Kidney epithelial cell (primary cell): ENCODE data around the gene TIMELESS. TPM values are rescaled to one million over a fixed set of nuclear protein-coding genes. Genes with fewer than 3 reads are reported as not detected.
A peak's percentile ranks its signal among the peaks of the same experiment; 100 is the strongest.

Experiments
- DNase-seq: peaks from one replicate; pipeline ENCODE4 v3.0.0-alpha.2; 2010; ENCODE audit warnings: low read depth
- H3K27me3 ChIP-seq: 2 replicates; pipeline ENCODE4 v1.6.0; 2011; ENCODE audit warnings: low read length; ENCODE audit not compliant: control insufficient read depth, insufficient read depth
- H3K36me3 ChIP-seq: 2 replicates; pipeline ENCODE4 v1.5.1; 2011; ENCODE audit warnings: low read length; ENCODE audit not compliant: control insufficient read depth, insufficient read depth
- H3K4me3 ChIP-seq: 2 replicates; pipeline ENCODE4 v1.5.1; 2011; ENCODE audit warnings: low read depth, mild to moderate bottlenecking, control low read depth, low read length
- total RNA-seq: library from RNA; depleted of rRNA; stranded (reverse); fragments of >200 nt; gene quantifications from 2 replicates; pipeline ENCODE4 v1.2.3, GENCODE V29; 2015
- TF ChIP-seq, protein P1 (sequence below): IDR thresholded peaks from 2 replicates; pipeline ENCODE4 v1.5.1; 2011; ENCODE audit warnings: mild to moderate bottlenecking, moderate library complexity, low read length, control low read depth, inconsistent platforms; ENCODE audit not compliant: insufficient read depth, poor library complexity, severe bottlenecking

The TIMELESS gene
- total RNA-seq, 1 donor from 2014 or later: 15.5 TPM

DNA sequence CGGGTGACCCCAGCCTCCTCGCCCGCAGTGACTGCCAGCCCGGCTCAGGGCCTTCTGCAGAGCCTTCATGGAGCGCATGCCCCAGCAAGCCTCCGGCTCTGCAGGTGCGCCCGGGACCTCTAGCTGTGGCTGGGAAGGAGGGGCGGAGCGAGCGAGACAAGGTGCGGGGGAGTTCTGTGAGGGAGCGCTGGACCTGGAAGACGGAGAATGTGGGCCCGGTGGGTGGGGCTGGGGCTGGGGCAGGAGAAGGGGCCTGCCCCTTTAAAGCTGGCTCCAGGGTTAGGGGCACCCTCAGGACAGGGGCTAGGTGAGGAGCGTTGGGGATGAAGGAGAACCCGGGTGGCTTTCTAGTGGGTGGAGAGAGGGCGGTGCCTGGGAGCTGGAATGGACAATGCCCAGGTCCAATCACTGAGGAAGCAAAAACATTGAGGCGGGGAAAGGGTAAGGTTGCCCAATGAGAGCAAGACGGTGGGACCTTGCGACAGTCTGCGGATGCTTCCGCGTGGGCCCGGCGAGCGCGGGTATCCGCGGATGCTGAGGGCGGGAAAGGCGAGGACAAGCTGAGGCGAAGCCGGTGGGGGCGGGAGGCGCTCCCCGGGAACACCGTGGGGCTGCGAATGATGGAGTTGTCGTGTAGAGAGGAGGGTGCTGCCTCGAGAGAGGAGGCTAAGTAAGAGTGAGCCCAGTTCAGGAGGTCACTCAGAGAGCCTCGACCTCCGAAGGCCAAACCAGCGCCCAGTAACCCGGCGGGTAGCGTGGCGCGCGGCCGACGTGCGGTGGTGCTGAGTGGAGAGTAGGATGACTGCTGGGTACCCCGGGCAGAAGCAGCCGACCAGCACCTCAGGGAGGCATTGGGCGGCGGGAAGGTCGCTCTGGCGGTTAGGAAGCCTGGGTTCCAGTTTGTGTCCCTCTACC lies 39.1 kb upstream of the TIMELESS start, which contains the start of gene GLS2:
TSS of gene GLS2 (minus strand) at position 121 of the 915 bp plus-strand sequence. CDS start at position 78, 43 bp downstream.
- TF ChIP-seq, protein P1, sequence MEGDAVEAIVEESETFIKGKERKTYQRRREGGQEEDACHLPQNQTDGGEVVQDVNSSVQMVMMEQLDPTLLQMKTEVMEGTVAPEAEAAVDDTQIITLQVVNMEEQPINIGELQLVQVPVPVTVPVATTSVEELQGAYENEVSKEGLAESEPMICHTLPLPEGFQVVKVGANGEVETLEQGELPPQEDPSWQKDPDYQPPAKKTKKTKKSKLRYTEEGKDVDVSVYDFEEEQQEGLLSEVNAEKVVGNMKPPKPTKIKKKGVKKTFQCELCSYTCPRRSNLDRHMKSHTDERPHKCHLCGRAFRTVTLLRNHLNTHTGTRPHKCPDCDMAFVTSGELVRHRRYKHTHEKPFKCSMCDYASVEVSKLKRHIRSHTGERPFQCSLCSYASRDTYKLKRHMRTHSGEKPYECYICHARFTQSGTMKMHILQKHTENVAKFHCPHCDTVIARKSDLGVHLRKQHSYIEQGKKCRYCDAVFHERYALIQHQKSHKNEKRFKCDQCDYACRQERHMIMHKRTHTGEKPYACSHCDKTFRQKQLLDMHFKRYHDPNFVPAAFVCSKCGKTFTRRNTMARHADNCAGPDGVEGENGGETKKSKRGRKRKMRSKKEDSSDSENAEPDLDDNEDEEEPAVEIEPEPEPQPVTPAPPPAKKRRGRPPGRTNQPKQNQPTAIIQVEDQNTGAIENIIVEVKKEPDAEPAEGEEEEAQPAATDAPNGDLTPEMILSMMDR: no peak
- peak within 1 kb of the TSS; percentile 49 for H3K4me3 ChIP-seq
- H3K27me3 ChIP-seq: peaks cover 19% of the 10 kb centered on the region
- no peaks in the 10 kb centered on the region for H3K36me3 ChIP-seq
- DNase-seq: peak; percentile 43

DNA sequence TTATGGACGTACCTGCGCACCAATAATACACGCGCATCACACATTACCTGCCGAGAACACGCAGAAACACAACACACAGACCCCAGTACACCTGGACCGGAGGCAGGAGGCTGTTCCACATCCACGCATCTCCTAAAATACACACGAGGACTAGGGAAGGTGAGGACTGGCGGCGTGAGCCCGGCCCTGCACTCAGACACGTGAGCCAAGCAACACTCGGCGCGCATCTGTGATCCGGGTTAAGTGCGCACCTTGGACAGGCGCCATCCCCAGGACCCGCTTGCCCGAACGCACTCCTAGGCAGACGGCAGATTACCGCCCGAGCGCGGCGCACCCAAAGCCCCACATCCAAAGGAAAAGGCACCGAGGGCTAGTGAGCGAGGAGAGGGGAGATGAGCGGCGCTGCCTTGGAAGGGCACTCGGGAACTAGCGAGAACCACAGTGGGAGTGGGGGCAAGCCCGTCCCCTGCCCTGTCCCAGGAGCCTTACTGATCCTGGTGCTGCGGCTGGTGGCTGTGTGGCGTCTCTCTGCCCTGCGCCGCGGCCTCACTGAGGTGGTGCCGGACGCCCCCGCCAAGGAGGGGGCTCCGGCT lies 38.3 kb upstream of the TIMELESS start:
- Histone ChIP-seq H3K27me3 (peaks cover 19% of the 10 kb centered on the region), H3K4me3 (peak overlapping the region; percentile 49), H3K36me3 (no peaks in the 10 kb centered on the region)
- DNase-seq: no peak
- TF ChIP-seq, protein P1: no peak

GRCh38 chr12:56486694-56487093 lies 37.5 kb upstream of the TIMELESS start:
- Histone ChIP-seq H3K36me3 (no peaks in the 10 kb centered on the region), H3K27me3 (peaks cover 19% of the 10 kb centered on the region), H3K4me3 (no peak overlapping the region)
- no peak for DNase-seq
- TF ChIP-seq, protein P1: no peak

DNA sequence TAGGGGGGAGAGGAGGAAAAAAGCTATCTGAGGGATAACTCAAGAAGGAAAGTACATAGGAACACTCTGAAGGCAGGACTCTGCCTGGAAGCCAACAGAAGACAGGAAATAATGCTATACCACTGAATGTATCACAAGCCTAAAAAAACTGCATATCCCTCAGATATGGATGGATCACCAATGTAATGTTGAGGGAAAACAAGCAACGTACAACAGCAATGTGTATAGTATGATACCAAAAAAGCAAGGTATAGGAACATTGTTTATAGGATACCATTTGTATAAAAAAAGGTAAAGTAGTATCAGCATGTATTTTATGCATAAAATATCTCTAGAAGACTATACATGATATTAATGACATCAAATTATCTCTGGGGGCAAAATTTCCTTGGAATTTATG lies 35.3 kb upstream of the TIMELESS start:
- TF ChIP-seq, protein P1: no peak
- H3K4me3 ChIP-seq: no peak overlapping the region
- H3K36me3 ChIP-seq: no peaks in the 10 kb centered on the region
- DNase-seq: no peak
- H3K27me3 ChIP-seq: peaks cover 16% of the 10 kb centered on the region

DNA sequence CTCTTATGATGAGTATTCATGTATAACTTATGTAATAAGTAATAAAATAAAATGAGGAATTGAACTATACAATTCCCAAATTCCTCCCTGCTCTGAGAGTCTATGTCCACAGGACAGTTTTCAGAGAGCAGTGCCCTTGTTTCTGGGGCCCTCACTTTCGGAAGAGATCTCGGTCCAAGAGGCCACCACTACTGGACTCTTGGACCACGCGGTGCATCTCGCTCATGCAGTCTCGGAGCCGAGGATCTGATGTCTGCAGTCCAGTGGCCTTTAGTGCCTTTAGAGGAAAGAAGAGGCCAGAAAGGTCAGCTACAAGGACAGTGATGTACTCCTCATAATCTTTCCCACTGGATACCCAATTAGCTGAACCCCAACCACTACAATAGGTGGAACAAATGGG lies 30.4 kb upstream of the TIMELESS start:
- no peaks in the 10 kb centered on the region for H3K36me3 ChIP-seq
- H3K27me3 ChIP-seq: no peaks in the 10 kb centered on the region
- TF ChIP-seq, protein P1: no peak
- DNase-seq: no peak
- no peak overlapping the region for H3K4me3 ChIP-seq
